Measurements from ENCODE around the gene P2RY12. TPM values are rescaled to one million over a fixed set of nuclear protein-coding genes. Genes with fewer than 3 reads are reported as not detected.

The P2RY12 gene
- total and polyA plus RNA-seq, 12 donors, result 0.33 to 3.1 (median 0.76) TPM; not detected in 1

DNA sequence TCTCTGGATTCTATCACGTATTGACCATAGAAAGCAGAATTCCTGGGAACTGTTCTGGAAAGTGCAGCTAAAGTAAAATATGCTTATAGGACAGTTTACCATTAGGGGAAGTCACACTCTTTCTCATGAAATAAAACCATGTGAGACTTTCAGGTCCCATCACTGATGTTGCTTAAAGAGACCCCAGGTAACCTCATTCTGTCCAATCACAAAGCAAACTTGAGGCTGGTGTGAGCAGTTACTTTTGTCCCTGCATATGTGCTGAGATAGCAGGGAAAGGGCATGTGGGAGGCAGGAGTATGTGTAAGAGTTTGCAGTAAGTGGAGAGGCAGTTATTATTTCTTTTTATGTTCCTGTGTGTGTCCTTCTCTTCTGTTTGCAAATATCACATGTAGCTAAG, 84.0 kb downstream of the P2RY12 start:
- intact Hi-C loops (cut with DNase I), result no loop called here
- 72 to 93% methylated on average over 1 of the region's 1 CpG for WGBS, 2 donors
- Histone ChIP-seq H3K9me3 (no peaks in the 10 kb centered on the region), H3K27ac (no peak overlapping the region), H3K4me3 (no peak overlapping the region), H3K4me1 (peaks cover 0 to 11% (median 0%) of the 10 kb centered on the region in 9 donors), H3K36me3 (no peaks in the 10 kb centered on the region), H3K27me3 (no peaks in the 10 kb centered on the region)
- ATAC-seq (no peak), DNase-seq (no peak)
- TF ChIP-seq, protein P1, sequence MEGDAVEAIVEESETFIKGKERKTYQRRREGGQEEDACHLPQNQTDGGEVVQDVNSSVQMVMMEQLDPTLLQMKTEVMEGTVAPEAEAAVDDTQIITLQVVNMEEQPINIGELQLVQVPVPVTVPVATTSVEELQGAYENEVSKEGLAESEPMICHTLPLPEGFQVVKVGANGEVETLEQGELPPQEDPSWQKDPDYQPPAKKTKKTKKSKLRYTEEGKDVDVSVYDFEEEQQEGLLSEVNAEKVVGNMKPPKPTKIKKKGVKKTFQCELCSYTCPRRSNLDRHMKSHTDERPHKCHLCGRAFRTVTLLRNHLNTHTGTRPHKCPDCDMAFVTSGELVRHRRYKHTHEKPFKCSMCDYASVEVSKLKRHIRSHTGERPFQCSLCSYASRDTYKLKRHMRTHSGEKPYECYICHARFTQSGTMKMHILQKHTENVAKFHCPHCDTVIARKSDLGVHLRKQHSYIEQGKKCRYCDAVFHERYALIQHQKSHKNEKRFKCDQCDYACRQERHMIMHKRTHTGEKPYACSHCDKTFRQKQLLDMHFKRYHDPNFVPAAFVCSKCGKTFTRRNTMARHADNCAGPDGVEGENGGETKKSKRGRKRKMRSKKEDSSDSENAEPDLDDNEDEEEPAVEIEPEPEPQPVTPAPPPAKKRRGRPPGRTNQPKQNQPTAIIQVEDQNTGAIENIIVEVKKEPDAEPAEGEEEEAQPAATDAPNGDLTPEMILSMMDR (IDR thresholded peaks at IDR 0.05), result no peak

DNA sequence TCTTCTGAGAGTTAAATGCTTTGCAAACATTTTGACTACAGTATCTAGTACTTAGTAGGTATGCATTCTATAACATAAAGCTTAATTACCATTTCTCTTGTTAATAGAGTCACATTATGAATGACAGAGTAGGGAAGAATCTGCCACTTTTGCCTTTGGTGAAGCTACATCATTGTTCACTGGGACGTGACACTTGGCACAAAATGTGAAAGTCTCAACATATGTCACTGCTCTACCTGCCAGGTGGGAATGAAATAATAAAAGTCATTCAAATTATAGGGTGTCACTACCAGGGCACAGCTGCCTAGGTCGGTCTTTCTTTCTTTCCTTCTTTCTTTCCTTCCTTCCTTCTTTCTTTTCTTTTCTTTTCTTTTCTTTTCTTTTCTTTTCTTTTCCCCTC, 85.5 kb downstream of the P2RY12 start:
- Histone ChIP-seq H3K27ac (no peak overlapping the region), H3K4me3 (no peak overlapping the region), H3K4me1 (peaks cover 0 to 6% (median 0%) of the 10 kb centered on the region in 9 donors), H3K36me3 (no peaks in the 10 kb centered on the region), H3K27me3 (no peaks in the 10 kb centered on the region), H3K9me3 (no peaks in the 10 kb centered on the region)
- 87 to 88% methylated on average over 2 of the region's 2 CpGs for WGBS, 2 donors
- DNase-seq, result no peak
- intact Hi-C loops (cut with DNase I), result no loop called here
- TF ChIP-seq, protein P1 (IDR thresholded peaks at IDR 0.05), result no peak
- no peak for ATAC-seq

GRCh38 chr3:151297429-151297828, 87.1 kb downstream of the P2RY12 start:
- Histone ChIP-seq H3K9me3 (no peaks in the 10 kb centered on the region), H3K27me3 (no peaks in the 10 kb centered on the region), H3K4me3 (no peak overlapping the region), H3K36me3 (no peaks in the 10 kb centered on the region), H3K27ac (no peak overlapping the region), H3K4me1 (peaks cover 0 to 6% (median 0%) of the 10 kb centered on the region in 9 donors)
- TF ChIP-seq, protein P1 (IDR thresholded peaks at IDR 0.05), result no peak
- no peak for ATAC-seq
- WGBS, 2 donors, result 56 to 57% methylated on average over 2 of the region's 2 CpGs
- intact Hi-C loops (cut with DNase I), result no loop called here
- no peak for DNase-seq

- no peaks in the 10 kb centered on the region for H3K9me3 ChIP-seq
- H3K4me1 ChIP-seq, result peaks cover 0 to 2% (median 0%) of the 10 kb centered on the region in 9 donors
- no peak overlapping the region for H3K4me3 ChIP-seq
- ATAC-seq (no peak), DNase-seq (no peak)
- intact Hi-C loops (cut with DNase I), result no loop called here
- H3K27me3 ChIP-seq, result no peaks in the 10 kb centered on the region
- no peaks in the 10 kb centered on the region for H3K36me3 ChIP-seq
- 82 to 88% methylated on average over 3 of the region's 3 CpGs for WGBS, 2 donors
- no peak overlapping the region for H3K27ac ChIP-seq
- TF ChIP-seq, protein P1 (IDR thresholded peaks at IDR 0.05), result no peak
Measured at GRCh38 chr3:151296226-151296625, 88.3 kb downstream of the P2RY12 start.

Data from heart right ventricle (tissue), 16 donors.